Measurements from ENCODE around the gene WWOX. TPM values are rescaled to one million over a fixed set of nuclear protein-coding genes. Genes with fewer than 3 reads are reported as not detected.

Gene WWOX
- total and polyA plus RNA-seq, 2 of the 13 experiments (the other 11 are each of a cell fraction or from before 2014, with no cell fraction given), result 9.1 to 37.4 TPM

DNA sequence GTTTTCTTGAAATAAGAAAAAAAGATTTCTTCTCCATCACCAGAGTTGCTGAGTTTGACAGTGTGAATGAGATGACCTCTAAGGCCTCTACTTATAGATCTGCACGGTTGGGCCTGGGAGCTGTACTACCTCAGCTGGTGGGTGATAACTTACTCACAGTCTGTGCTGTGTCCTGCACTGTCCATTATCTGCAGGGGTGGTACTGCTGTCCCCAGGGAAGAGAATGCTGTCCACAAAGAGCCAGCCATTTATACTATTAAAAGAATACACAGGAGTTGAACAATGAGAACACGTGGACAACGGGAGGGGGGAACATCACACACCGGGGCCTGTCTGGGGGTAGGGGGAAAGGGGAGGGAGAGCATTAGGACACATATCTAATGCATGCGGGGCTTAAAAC is 655.3 kb downstream of the WWOX start (continued):
- TF ChIP-seq, protein P1, sequence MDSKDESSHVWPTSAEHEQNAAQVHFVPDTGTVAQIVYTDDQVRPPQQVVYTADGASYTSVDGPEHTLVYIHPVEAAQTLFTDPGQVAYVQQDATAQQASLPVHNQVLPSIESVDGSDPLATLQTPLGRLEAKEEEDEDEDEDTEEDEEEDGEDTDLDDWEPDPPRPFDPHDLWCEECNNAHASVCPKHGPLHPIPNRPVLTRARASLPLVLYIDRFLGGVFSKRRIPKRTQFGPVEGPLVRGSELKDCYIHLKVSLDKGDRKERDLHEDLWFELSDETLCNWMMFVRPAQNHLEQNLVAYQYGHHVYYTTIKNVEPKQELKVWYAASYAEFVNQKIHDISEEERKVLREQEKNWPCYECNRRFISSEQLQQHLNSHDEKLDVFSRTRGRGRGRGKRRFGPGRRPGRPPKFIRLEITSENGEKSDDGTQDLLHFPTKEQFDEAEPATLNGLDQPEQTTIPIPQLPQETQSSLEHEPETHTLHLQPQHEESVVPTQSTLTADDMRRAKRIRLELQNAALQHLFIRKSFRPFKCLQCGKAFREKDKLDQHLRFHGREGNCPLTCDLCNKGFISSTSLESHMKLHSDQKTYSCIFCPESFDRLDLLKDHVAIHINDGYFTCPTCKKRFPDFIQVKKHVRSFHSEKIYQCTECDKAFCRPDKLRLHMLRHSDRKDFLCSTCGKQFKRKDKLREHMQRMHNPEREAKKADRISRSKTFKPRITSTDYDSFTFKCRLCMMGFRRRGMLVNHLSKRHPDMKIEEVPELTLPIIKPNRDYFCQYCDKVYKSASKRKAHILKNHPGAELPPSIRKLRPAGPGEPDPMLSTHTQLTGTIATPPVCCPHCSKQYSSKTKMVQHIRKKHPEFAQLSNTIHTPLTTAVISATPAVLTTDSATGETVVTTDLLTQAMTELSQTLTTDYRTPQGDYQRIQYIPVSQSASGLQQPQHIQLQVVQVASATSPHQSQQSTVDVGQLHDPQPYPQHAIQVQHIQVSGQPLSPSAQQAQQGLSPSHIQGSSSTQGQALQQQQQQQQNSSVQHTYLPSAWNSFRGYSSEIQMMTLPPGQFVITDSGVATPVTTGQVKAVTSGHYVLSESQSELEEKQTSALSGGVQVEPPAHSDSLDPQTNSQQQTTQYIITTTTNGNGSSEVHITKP (CRISPR knock-in tag; IDR thresholded peaks at IDR 0.05; ENCODE audit: low read depth), result no peak

DNA sequence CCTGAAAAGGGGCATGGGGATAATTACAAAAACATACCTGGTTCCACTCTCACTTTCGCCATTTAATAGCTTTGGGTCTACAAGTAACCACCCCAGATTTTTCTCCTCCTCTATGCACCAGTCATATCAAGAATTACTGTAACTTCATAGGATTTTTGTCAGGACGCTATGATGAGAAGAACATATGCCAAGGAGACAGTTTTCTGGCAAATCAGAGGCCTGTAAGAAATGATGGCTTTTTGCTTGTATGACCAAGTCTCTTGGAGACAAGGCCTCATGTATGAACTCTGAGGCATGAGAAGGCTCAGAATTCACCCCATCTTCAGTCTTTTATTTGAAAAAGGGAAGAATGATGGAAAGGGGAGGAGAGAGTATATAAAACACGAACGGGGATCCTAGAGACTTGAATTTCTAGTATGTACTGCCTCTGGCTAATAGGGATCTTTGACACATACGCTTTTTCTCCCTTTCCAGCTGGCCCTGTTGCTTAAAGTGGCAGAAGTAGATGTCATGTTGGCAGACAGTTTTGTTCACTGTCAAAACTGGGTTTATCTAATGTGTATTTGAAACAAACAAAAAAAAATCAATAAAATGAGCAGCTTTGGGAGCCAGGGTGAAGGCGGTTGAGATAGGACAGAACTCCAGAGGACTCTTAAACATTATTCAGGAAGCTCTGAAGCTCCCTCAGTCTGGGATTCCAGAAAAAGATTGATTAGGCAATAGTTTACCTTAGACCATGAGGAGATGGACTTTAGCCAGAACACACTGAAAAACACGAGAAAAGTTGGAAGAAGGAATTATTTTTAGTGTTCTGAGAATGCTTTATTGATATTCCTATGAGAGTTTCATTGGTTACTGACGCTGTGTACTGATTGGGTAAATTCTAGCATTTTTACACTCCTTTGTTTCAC is 656.6 kb downstream of the WWOX start:
- no TSS peak for BruUV-seq (replicated peaks)
- Histone ChIP-seq H3K36me3 (replicated peaks in 1 of 2; ENCODE audit: control insufficient read depth in 1 of 2, insufficient read depth in 2 of 2, low read length in 2 of 2) (no peaks in the 10 kb centered on the region), H3K27me3 (ENCODE audit: control insufficient read depth in 1 of 2, insufficient read depth in 2 of 2, low read length in 2 of 2) (no peaks in the 10 kb centered on the region), H3K27ac (ENCODE audit: extremely low read length, insufficient read depth, low read length) (peak overlapping the region; percentile 47), H3K79me2 (ENCODE audit: insufficient read depth, low read length) (no peaks in the 10 kb centered on the region), H3K4me1 (ENCODE audit: insufficient read depth, low read length) (peaks cover 24% of the 10 kb centered on the region), H3K9me3 (ENCODE audit: low read length) (no peaks in the 10 kb centered on the region), H2AFZ (ENCODE audit: low read length) (no peak overlapping the region), H3K4me3 (replicated peaks in 1 of 3; ENCODE audit: insufficient read depth in 1 of 3, low read depth in 2 of 3, low read length in 3 of 3) (peak overlapping the region in 1 of 3 experiments; percentile 3; a peak in 1 of 6 replicates), H4K20me1 (ENCODE audit: insufficient read depth, low read length) (no peaks in the 10 kb centered on the region), H3K9ac (ENCODE audit: insufficient read depth, low read depth, low read length) (no peak overlapping the region), H3K4me2 (ENCODE audit: low read depth, low read length) (peak overlapping the region; percentile 52)
- peak; percentile 69 for DNase-seq (ENCODE audit: low spot score)
- 33% methylated on average over 8 of the region's 8 CpGs for WGBS (ENCODE audit: low lambda C conversion rate)
- POLR2A ChIA-PET, result interaction anchor here (0.7 to 2.1 kb wide), 5 partner anchors 11 to 271 kb away, joined by 3 to 12 read pairs (median 3); no protein-coding TSS in a partner anchor
- intact Hi-C loops (cut with micrococcal nuclease; ENCODE audit: unreplicated experiment) (loop anchor here (1.0 to 2.0 kb wide), 2 partner anchors 21 to 51 kb away; no protein-coding TSS in a partner anchor), in situ Hi-C loops (cut with HindIII; ENCODE audit: extremely low pct_ligation_motif_present, low pct_unique_long_range_greater_than_20kb) (loop anchor here (25.0 kb wide), 1 partner anchor 644 kb away; no protein-coding TSS in a partner anchor)
- peak; percentile 93 for ATAC-seq
- FAIRE-seq, result peak; percentile 80
- CTCF ChIA-PET (ENCODE audit: low intra/inter-chr PET ratio, low total read pairs), result no interaction called here
- TF ChIP-seq SIX4 (CRISPR knock-in tag; IDR thresholded peaks at IDR 0.05), result peak; percentile 42; the same call in 1 of the 2 replicates
- TF ChIP-seq, protein P2, sequence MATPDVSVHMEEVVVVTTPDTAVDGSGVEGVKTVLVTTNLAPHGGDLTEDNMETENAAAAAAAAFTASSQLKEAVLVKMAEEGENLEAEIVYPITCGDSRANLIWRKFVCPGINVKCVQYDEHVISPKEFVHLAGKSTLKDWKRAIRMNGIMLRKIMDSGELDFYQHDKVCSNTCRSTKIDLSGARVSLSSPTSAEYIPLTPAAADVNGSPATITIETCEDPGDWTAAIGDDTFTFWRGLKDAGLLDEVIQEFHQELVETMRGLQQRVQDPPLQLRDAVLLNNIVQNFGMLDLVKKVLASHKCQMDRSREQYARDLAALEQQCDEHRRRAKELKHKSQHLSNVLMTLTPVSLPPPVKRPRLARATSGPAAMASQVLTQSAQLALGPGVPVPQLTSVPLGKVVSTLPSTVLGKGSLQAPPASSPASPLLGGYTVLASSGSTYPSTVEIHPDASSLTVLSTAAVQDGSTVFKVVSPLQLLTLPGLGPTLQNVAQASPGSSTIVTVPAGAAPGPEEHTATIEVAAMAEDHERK (CRISPR knock-in tag; IDR thresholded peaks at IDR 0.05; ENCODE audit: low read depth), result no peak
- TF ChIP-seq ZNF781 (CRISPR knock-in tag; IDR thresholded peaks at IDR 0.05; ENCODE audit: borderline replicate concordance, not compliant biosample characterization), result peak; percentile 52
- peak; percentile 42; the same call in 1 of the 2 replicates for TF ChIP-seq ZNF331 (CRISPR knock-in tag; IDR thresholded peaks at IDR 0.05)
- TF ChIP-seq ZMYM2 (CRISPR knock-in tag; IDR thresholded peaks at IDR 0.05), result peak; percentile 75
- TF ChIP-seq CREM (IDR thresholded peaks at IDR 0.05), result peak; percentile 41; the same call in 1 of the 2 replicates
- TF ChIP-seq CREM (CRISPR knock-in tag; IDR thresholded peaks at IDR 0.05), result no peak
- peak; percentile 50; the same call in 1 of the 2 replicates for TF ChIP-seq ZNF670 (CRISPR knock-in tag; IDR thresholded peaks at IDR 0.05; ENCODE audit: borderline replicate concordance)
- 0 out of 2 replicates have a peak, but pooled peaks have one; percentile 54 for TF ChIP-seq TSC22D2 (CRISPR knock-in tag; IDR thresholded peaks at IDR 0.05; ENCODE audit: borderline replicate concordance)
- peak; percentile 87; the same call in 1 of the 2 replicates for TF ChIP-seq NCOR1 (IDR thresholded peaks at IDR 0.05; ENCODE audit: borderline replicate concordance, low read length)
- peak; percentile 99 for TF ChIP-seq GATAD2A (CRISPR knock-in tag; IDR thresholded peaks at IDR 0.05)
- TF ChIP-seq HMG20A (CRISPR knock-in tag; IDR thresholded peaks at IDR 0.05; ENCODE audit: borderline replicate concordance), result peak; percentile 87
- TF ChIP-seq CREB1 (IDR thresholded peaks at IDR 0.05), result no peak
- peak; percentile 78 for TF ChIP-seq CREB1 (CRISPR knock-in tag; IDR thresholded peaks at IDR 0.05)
- peak in 1 of 2 experiments; percentile 83; a peak in 2 of 4 replicates for TF ChIP-seq KLF16 (CRISPR knock-in tag; IDR thresholded peaks at IDR 0.05)
- TF ChIP-seq EHMT2 (IDR thresholded peaks at IDR 0.05; ENCODE audit: borderline replicate concordance, low read depth, low read length), result peak; percentile 69; the same call in 1 of the 2 replicates
